K562 treated with DMSO at 1 percent for 24 hours (cell line): Measurements from ENCODE around the gene TPBGL. TPM values are rescaled to one million over a fixed set of nuclear protein-coding genes. Genes with fewer than 3 reads are reported as not detected.

Experiments used
- total RNA-seq: library from RNA; unstranded; fragments of 300-600 nt; gene quantifications from 2 replicates; pipeline ENCODE4 v1.2.3, GENCODE V29; 2022; ENCODE audit warnings: low read depth; ENCODE audit not compliant: insufficient read depth

TPBGL gene, protein sequence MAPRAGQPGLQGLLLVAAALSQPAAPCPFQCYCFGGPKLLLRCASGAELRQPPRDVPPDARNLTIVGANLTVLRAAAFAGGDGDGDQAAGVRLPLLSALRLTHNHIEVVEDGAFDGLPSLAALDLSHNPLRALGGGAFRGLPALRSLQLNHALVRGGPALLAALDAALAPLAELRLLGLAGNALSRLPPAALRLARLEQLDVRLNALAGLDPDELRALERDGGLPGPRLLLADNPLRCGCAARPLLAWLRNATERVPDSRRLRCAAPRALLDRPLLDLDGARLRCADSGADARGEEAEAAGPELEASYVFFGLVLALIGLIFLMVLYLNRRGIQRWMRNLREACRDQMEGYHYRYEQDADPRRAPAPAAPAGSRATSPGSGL
- 0.23 and 0.36 TPM in 2 replicates for total RNA-seq

DNA sequence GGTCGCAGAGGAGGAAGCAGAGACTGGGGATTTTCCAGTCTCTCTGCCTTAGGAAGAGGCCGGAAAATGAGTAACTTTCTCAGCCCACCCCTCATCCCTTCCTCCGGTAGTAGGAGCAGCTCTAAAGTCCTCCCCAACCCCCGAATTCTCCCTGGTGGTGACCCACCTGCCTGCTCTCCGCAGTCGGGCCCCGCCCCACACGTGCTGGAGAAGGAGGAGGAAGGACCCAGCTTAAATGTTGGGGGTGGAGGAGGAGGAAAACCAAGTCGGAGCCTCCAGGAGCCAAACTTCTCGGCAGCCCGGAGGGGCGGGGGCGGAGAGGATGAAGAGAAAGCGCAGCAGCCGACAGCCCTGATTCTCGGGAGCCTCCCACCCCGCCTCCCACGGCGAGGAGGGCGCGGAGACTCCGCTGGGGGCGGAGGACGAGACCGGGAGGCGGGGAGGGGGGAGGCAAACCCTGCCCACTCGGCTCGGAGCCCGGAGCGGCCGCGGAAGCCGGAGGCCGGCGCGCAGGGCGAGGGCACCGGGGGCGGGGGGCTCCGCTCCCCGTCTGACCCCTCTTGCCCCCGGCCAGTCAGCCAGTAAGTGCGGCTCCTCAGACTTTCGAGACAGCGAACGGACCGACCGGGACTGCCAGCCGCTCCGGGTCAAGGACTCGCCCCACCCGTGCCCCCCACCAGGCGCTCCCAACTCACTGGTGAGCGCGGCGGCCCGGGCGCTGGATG is at the start of gene TPBGL:
Gene TPBGL (plus strand): TSS at position 464 of the 725 bp plus-strand sequence. CDS start 276 bp downstream, outside the sequence.

Other genes starting within 250 kb of the TPBGL start
- 0.16 and 0.49 TPM in 2 replicates for gene OR2AT4, start 143.9 kb upstream of the TPBGL start, total RNA-seq
- 14.8 and 19.7 TPM in 2 replicates for gene SLCO2B1, start 89.7 kb upstream of the TPBGL start, total RNA-seq
- gene ARRB1, start 110.9 kb downstream of the TPBGL start, total RNA-seq = 53.9 and 54.6 TPM in 2 replicates
- 5,373 and 5,444 TPM in 2 replicates for gene RPS3, start 158.7 kb downstream of the TPBGL start, total RNA-seq
- 0.53 TPM in 1 of 2 replicates, not detected in the other for gene KLHL35, start 192.4 kb downstream of the TPBGL start, total RNA-seq